ENCODE measurements around the gene TAX1BP3. TPM values are rescaled to one million over a fixed set of nuclear protein-coding genes. Genes with fewer than 3 reads are reported as not detected.

The TAX1BP3 gene
- total RNA-seq, 2 experiments from 2014 or later: 6.0 to 6.6 TPM

- no peak for TF ChIP-seq CTCF (IDR thresholded peaks at IDR 0.05)
- ChIA-PET CTCF (no interaction called here), POLR2A (no interaction called here)
- Histone ChIP-seq H3K36me3 (ENCODE audit: insufficient read depth, low read length) (peaks cover 48% of the 10 kb centered on the region), H3K27me3 (ENCODE audit: control insufficient read depth in 1 of 2, insufficient read depth in 2 of 2, low read length in 2 of 2) (no peaks in the 10 kb centered on the region), H3K4me3 (ENCODE audit: low read length) (no peak overlapping the region), H3K27ac (ENCODE audit: low read depth in 1 of 2, low read length in 2 of 2) (no peak overlapping the region), H3K4me1 (ENCODE audit: insufficient read depth, low read length) (no peaks in the 10 kb centered on the region), H3K9me3 (ENCODE audit: control insufficient read depth in 1 of 2, insufficient read depth in 1 of 2, low read length in 2 of 2) (peaks cover 6 to 10% of the 10 kb centered on the region in 2 experiments)
- no peaks in the 10 kb centered on the region for H3K9me3 Mint-ChIP-seq
- H3K4me3 Mint-ChIP-seq: no peak overlapping the region
- DNase-seq (no peak), ATAC-seq (ENCODE audit: poor library complexity) (no peak)
- H3K27ac Mint-ChIP-seq: no peak overlapping the region
- intact Hi-C loops (cut with DNase I, micrococcal nuclease): no loop called here
- peaks cover 70% of the 10 kb centered on the region for H3K36me3 Mint-ChIP-seq (ENCODE audit: low read depth)
- H3K4me1 Mint-ChIP-seq (ENCODE audit: low read depth): no peaks in the 10 kb centered on the region
- H3K27me3 Mint-ChIP-seq: no peaks in the 10 kb centered on the region
Observed at GRCh38 chr17:3621146-3621720, 47.1 kb downstream of the TAX1BP3 start.

- Mint-ChIP-seq H3K4me3 (no peak overlapping the region), H3K27me3 (no peaks in the 10 kb centered on the region), H3K36me3 (ENCODE audit: low read depth) (peaks cover 74% of the 10 kb centered on the region), H3K4me1 (ENCODE audit: low read depth) (no peaks in the 10 kb centered on the region), H3K27ac (no peak overlapping the region), H3K9me3 (no peaks in the 10 kb centered on the region)
- no peak for TF ChIP-seq CTCF (IDR thresholded peaks at IDR 0.05)
- intact Hi-C loops (cut with DNase I, micrococcal nuclease): no loop called here
- POLR2A ChIA-PET: no interaction called here
- Histone ChIP-seq H3K27me3 (ENCODE audit: control insufficient read depth in 1 of 2, insufficient read depth in 2 of 2, low read length in 2 of 2) (no peaks in the 10 kb centered on the region), H3K27ac (ENCODE audit: low read depth in 1 of 2, low read length in 2 of 2) (no peak overlapping the region), H3K36me3 (ENCODE audit: insufficient read depth, low read length) (peaks cover 38% of the 10 kb centered on the region), H3K4me1 (ENCODE audit: insufficient read depth, low read length) (no peaks in the 10 kb centered on the region), H3K4me3 (ENCODE audit: low read length) (no peak overlapping the region), H3K9me3 (ENCODE audit: control insufficient read depth in 1 of 2, insufficient read depth in 1 of 2, low read length in 2 of 2) (peaks cover 6 to 10% of the 10 kb centered on the region in 2 experiments)
- no peak for ATAC-seq (ENCODE audit: poor library complexity)
- no peak for DNase-seq
- CTCF ChIA-PET: no interaction called here
Observed at GRCh38 chr17:3615160-3615870, 53.1 kb downstream of the TAX1BP3 start.

GRCh38 chr17:3613124-3613523 is 55.3 kb downstream of the TAX1BP3 start:
- H3K27ac ChIP-seq (ENCODE audit: low read depth in 1 of 2, low read length in 2 of 2): no peak overlapping the region
- no peak overlapping the region for H3K27ac Mint-ChIP-seq
- no peaks in the 10 kb centered on the region for H3K4me1 Mint-ChIP-seq (ENCODE audit: low read depth)
- ATAC-seq (ENCODE audit: poor library complexity): no peak
- H3K27me3 ChIP-seq (ENCODE audit: control insufficient read depth in 1 of 2, insufficient read depth in 2 of 2, low read length in 2 of 2): no peaks in the 10 kb centered on the region
- no peak overlapping the region for H3K4me3 Mint-ChIP-seq
- no peaks in the 10 kb centered on the region for H3K4me1 ChIP-seq (ENCODE audit: insufficient read depth, low read length)
- no peak for DNase-seq
- ChIA-PET CTCF (no interaction called here), POLR2A (no interaction called here)
- no peaks in the 10 kb centered on the region for H3K9me3 Mint-ChIP-seq
- no peak for TF ChIP-seq CTCF (IDR thresholded peaks at IDR 0.05)
- H3K27me3 Mint-ChIP-seq: no peaks in the 10 kb centered on the region
- peaks cover 73% of the 10 kb centered on the region for H3K36me3 Mint-ChIP-seq (ENCODE audit: low read depth)
- no peak overlapping the region for H3K4me3 ChIP-seq (ENCODE audit: low read length)
- peaks cover 6 to 9% of the 10 kb centered on the region in 2 experiments for H3K9me3 ChIP-seq (ENCODE audit: control insufficient read depth in 1 of 2, insufficient read depth in 1 of 2, low read length in 2 of 2)
- peaks cover 42% of the 10 kb centered on the region for H3K36me3 ChIP-seq (ENCODE audit: insufficient read depth, low read length)
- intact Hi-C loops (cut with DNase I, micrococcal nuclease): no loop called here

Other genes starting within 250 kb of the TAX1BP3 start
- not detected for gene OR1E2, start 234.7 kb downstream of the TAX1BP3 start, total RNA-seq
- gene SPATA22, start 196.8 kb downstream of the TAX1BP3 start, total RNA-seq: under 1 TPM; 0.80 to 0.92 TPM
- not detected for gene ASPA, start 192.6 kb downstream of the TAX1BP3 start, total RNA-seq
- gene TRPV3, start 110.8 kb downstream of the TAX1BP3 start, total RNA-seq: under 1 TPM; 0.25 to 0.56 TPM
- gene TRPV1, start 59.2 kb downstream of the TAX1BP3 start, total RNA-seq: 1 to 10 TPM; 2.3 to 2.8 TPM
- gene SHPK, start 32.3 kb downstream of the TAX1BP3 start, total RNA-seq: 1 to 10 TPM; 3.4 TPM
- gene CTNS, start 31.8 kb downstream of the TAX1BP3 start, total RNA-seq: 1 to 10 TPM; 3.3 to 4.9 TPM
- 10 to 100 TPM; 28.8 to 29.6 TPM for gene EMC6, start 234 bp upstream of the TAX1BP3 start, total RNA-seq
- 10 to 100 TPM; 14.3 to 16.0 TPM for gene P2RX5, start 27.6 kb upstream of the TAX1BP3 start, total RNA-seq
- gene HASPIN, start 55.3 kb upstream of the TAX1BP3 start, total RNA-seq: under 1 TPM; 0.22 to 0.25 TPM
- gene ITGAE, start 132.6 kb upstream of the TAX1BP3 start, total RNA-seq: 10 to 100 TPM; 15.8 to 18.3 TPM
- gene NCBP3, start 177.7 kb upstream of the TAX1BP3 start, total RNA-seq: 10 to 100 TPM; 25.0 to 29.5 TPM
- gene CAMKK1, start 224.5 kb upstream of the TAX1BP3 start, total RNA-seq: 1 to 10 TPM; 4.8 to 4.9 TPM
- gene P2RX1, start 247.9 kb upstream of the TAX1BP3 start, total RNA-seq: 1 to 10 TPM in 1 of 2 experiments, under 1 TPM in 1; 0.34 to 1.0 TPM